H1 (cell line): Measurements from ENCODE around the gene PTPRG. TPM values are rescaled to one million over a fixed set of nuclear protein-coding genes. Genes with fewer than 3 reads are reported as not detected.

Source experiments
- CTCF ChIA-PET: fragments of 300-600 bp; sonication (Branson Sonifier 250); formaldehyde crosslinking; loops from one replicate; lab custom pipeline; 2021; ENCODE audit not compliant: partially characterized antibody; lab: Charles Lee
- POLR2A ChIA-PET: fragments of 300-600 bp; sonication (Branson Sonifier 250); formaldehyde crosslinking; loops from one replicate; lab custom pipeline; 2021; ENCODE audit warnings: inconsistent platforms; ENCODE audit not compliant: partially characterized antibody; lab: Charles Lee
- DNase-seq, 2 experiments: peaks; one replicate each; pipeline versions ENCODE4 v3.0.0 to v3.0.0-alpha.2; 2010 to 2022; ENCODE audit warnings: low spot score in 2 of 2, low read depth in 1 of 2, mixed read lengths in 1 of 2
- FAIRE-seq: peaks from 2 replicates; lab custom pipeline; 2011; peaks lifted over from hg19 to GRCh38; lab: Jason Lieb, UNC
- H2AFZ ChIP-seq: 2 replicates; pipeline ENCODE4 v1.8.1; 2012; ENCODE audit warnings: low read length, inconsistent platforms
- H2AK5ac ChIP-seq: 2 replicates; pipeline ENCODE4 v1.6.1; 2013; ENCODE audit warnings: low read depth, low read length
- H2BK120ac ChIP-seq: replicated peaks from 2 replicates; pipeline ENCODE3; 2013; ENCODE audit warnings: low read depth, low read length, inconsistent platforms
- H2BK12ac ChIP-seq: 2 replicates; pipeline ENCODE4 v1.6.1; 2013; ENCODE audit warnings: low read depth, low read length
- H2BK15ac ChIP-seq: 2 replicates; pipeline ENCODE4 v1.6.1; 2013; ENCODE audit warnings: low read length
- H2BK20ac ChIP-seq: 2 replicates; pipeline ENCODE4 v1.6.1; 2013; ENCODE audit warnings: low read length
- H2BK5ac ChIP-seq: 2 replicates; pipeline ENCODE4 v1.6.1; 2013; ENCODE audit warnings: low read depth, low read length
- H3K14ac ChIP-seq: 2 replicates; pipeline ENCODE4 v1.6.1; 2013; ENCODE audit warnings: inconsistent platforms; ENCODE audit not compliant: insufficient read length
- H3K18ac ChIP-seq: 2 replicates; pipeline ENCODE4 v1.6.1; 2013; ENCODE audit warnings: low read length; ENCODE audit errors: extremely low read depth
- H3K23ac ChIP-seq: 2 replicates; pipeline ENCODE4 v1.6.1; 2013; ENCODE audit warnings: inconsistent platforms; ENCODE audit not compliant: insufficient read length
- H3K23me2 ChIP-seq: 2 replicates; pipeline ENCODE4 v1.6.1; 2013; ENCODE audit warnings: low read depth, low read length
- H3K27ac ChIP-seq: 2 replicates; pipeline ENCODE4 v1.6.1; 2011; ENCODE audit warnings: low read depth, low read length, inconsistent platforms
- H3K27me3 ChIP-seq, 4 experiments: replicated peaks in 1 of 4; 1 replicate in 1 of 4; 2 replicates in 3 of 4; pipeline versions ENCODE4 v1.6.1 to v1.8.1; 2011 to 2013; ENCODE audit warnings: low read length in 3 of 4, mild to moderate bottlenecking in 3 of 4, inconsistent platforms in 2 of 4, mixed read lengths in 2 of 4, moderate library complexity in 1 of 4; ENCODE audit not compliant: control insufficient read depth in 3 of 4, insufficient read depth in 3 of 4; ENCODE audit errors: extremely low read depth in 1 of 4
- H3K36me3 ChIP-seq, 4 experiments: 2 replicates each; pipeline versions ENCODE4 v1.6.1 to v1.8.1; 2011 to 2013; ENCODE audit warnings: mild to moderate bottlenecking in 4 of 4, low read length in 3 of 4, moderate library complexity in 2 of 4, control low read depth in 1 of 4, inconsistent platforms in 1 of 4; ENCODE audit not compliant: insufficient read depth in 4 of 4, control insufficient read depth in 2 of 4
- H3K4ac ChIP-seq: replicated peaks from 2 replicates; pipeline ENCODE3; 2013; ENCODE audit warnings: low read length, low read depth, mixed read lengths, inconsistent platforms; ENCODE audit not compliant: insufficient read length
- H3K4me1 ChIP-seq, 4 experiments: replicated peaks in 1 of 4; 1 replicate in 1 of 4; 2 replicates in 3 of 4; pipeline versions ENCODE4 v1.6.1 to v1.8.1; 2011 to 2013; ENCODE audit warnings: low read length in 3 of 4, inconsistent platforms in 2 of 4, mixed read lengths in 1 of 4; ENCODE audit not compliant: insufficient read depth in 4 of 4, control insufficient read depth in 3 of 4
- H3K4me2 ChIP-seq, 2 experiments: 2 replicates each; pipeline versions ENCODE4 v1.6.1 to v1.8.1; 2011 to 2013; ENCODE audit warnings: low read depth in 2 of 2, low read length in 2 of 2, control low read depth in 1 of 2, inconsistent platforms in 1 of 2, mild to moderate bottlenecking in 1 of 2; ENCODE audit not compliant: insufficient read depth in 1 of 2
- H3K4me3 ChIP-seq, 4 experiments: fragments of 200-600, 300-600 bp in 1 of 4; sonication (generic), shearing (Covaris generic), sonication (Bioruptor Twin) in 1 of 4; 2 replicates each; pipeline versions ENCODE4 v1.5.1 to v1.8.1; 2011 to 2016; ENCODE audit warnings: low read length in 4 of 4, low read depth in 3 of 4, control low read depth in 2 of 4, inconsistent platforms in 2 of 4, mild to moderate bottlenecking in 2 of 4, mixed read lengths in 1 of 4, moderate library complexity in 1 of 4; ENCODE audit not compliant: insufficient read depth in 2 of 4; ENCODE audit errors: extremely low read depth in 1 of 4
- H3K56ac ChIP-seq: replicated peaks from 2 replicates; pipeline ENCODE3; 2013; ENCODE audit warnings: low read depth, mild to moderate bottlenecking, mixed read lengths, low read length, inconsistent platforms; ENCODE audit not compliant: insufficient read length
- H3K79me1 ChIP-seq: 2 replicates; pipeline ENCODE4 v1.6.1; 2013; ENCODE audit warnings: low read depth, low read length, control low read depth
- H3K79me2 ChIP-seq, 2 experiments: 2 replicates each; pipeline versions ENCODE4 v1.6.1 to v1.8.1; 2012 to 2013; ENCODE audit warnings: low read length in 2 of 2, mild to moderate bottlenecking in 2 of 2, inconsistent platforms in 1 of 2; ENCODE audit not compliant: insufficient read depth in 2 of 2, control insufficient read depth in 1 of 2
- H3K9ac ChIP-seq, 4 experiments: replicated peaks in 1 of 4; 1 replicate in 1 of 4; 2 replicates in 3 of 4; pipeline versions ENCODE4 v1.6.1 to v1.8.1; 2011 to 2013; ENCODE audit warnings: low read depth in 3 of 4, low read length in 3 of 4, control low read depth in 2 of 4, mild to moderate bottlenecking in 2 of 4, moderate library complexity in 2 of 4, inconsistent platforms in 1 of 4; ENCODE audit errors: extremely low read depth in 1 of 4
- H3K9me3 ChIP-seq, 2 experiments: 2 replicates each; pipeline versions ENCODE4 v1.6.1 to v1.8.1; 2012 to 2013; ENCODE audit warnings: mild to moderate bottlenecking in 2 of 2, moderate library complexity in 2 of 2, control low read depth in 1 of 2, inconsistent platforms in 1 of 2, low read depth in 1 of 2, low read length in 1 of 2, mixed read lengths in 1 of 2; ENCODE audit not compliant: insufficient read depth in 2 of 2
- H4K20me1 ChIP-seq, 2 experiments: replicated peaks in 1 of 2; 2 replicates each; pipeline versions ENCODE3 to v1.8.1; 2011 to 2013; ENCODE audit warnings: inconsistent platforms in 2 of 2, low read length in 2 of 2, mild to moderate bottlenecking in 1 of 2; ENCODE audit not compliant: insufficient read depth in 2 of 2, control insufficient read depth in 1 of 2
- H4K5ac ChIP-seq: 2 replicates; pipeline ENCODE4 v1.6.1; 2013; ENCODE audit warnings: low read length, low read depth, mixed read lengths, inconsistent platforms; ENCODE audit not compliant: insufficient read length
- H4K8ac ChIP-seq: 2 replicates; pipeline ENCODE4 v1.8.0; 2013; ENCODE audit warnings: mild to moderate bottlenecking, moderate library complexity, low read length, inconsistent platforms; ENCODE audit not compliant: insufficient read depth; ENCODE audit errors: extremely low read depth
- H4K91ac ChIP-seq: replicated peaks from 2 replicates; pipeline ENCODE3; 2013; ENCODE audit warnings: low read length, mixed read lengths, inconsistent platforms; ENCODE audit not compliant: insufficient read length
- BCL11A ChIP-seq, 2 experiments: IDR thresholded peaks; one replicate each; pipeline ENCODE4 v1.6.1; 2011; ENCODE audit warnings: low read depth in 2 of 2, low read length in 2 of 2, mild to moderate bottlenecking in 2 of 2
- CBX8 ChIP-seq: fragments of 300-800, 300-1000 bp; sonication (generic); IDR thresholded peaks from 2 replicates; pipeline ENCODE4 v1.7.1; 2016; ENCODE audit warnings: low read depth, low read length, borderline replicate concordance
- CTCF ChIP-seq, 3 experiments: IDR thresholded peaks; 1 replicate in 2 of 3; 2 replicates in 1 of 3; pipeline versions ENCODE4 v1.5.1 to v1.6.1; 2011; ENCODE audit warnings: low read length in 3 of 3, mild to moderate bottlenecking in 3 of 3, inconsistent platforms in 2 of 3, low read depth in 1 of 3, moderate library complexity in 1 of 3; ENCODE audit not compliant: insufficient read depth in 1 of 3; ENCODE audit errors: control extremely low read depth in 1 of 3
- PHF8 ChIP-seq: fragments of 200-600 bp; sonication (generic); conservative IDR thresholded peaks from 2 replicates; pipeline ENCODE4 v1.7.1; 2012; ENCODE audit warnings: low read depth, mild to moderate bottlenecking, inconsistent platforms, low read length, moderate library complexity
- SIRT6 ChIP-seq: IDR thresholded peaks from one replicate; pipeline ENCODE4 v1.7.1; 2012; ENCODE audit warnings: low read length, inconsistent platforms
- SIX5 ChIP-seq: IDR thresholded peaks from 2 replicates; pipeline ENCODE4 v1.6.1; 2011; ENCODE audit warnings: mild to moderate bottlenecking, low read depth, low read length
- TAF7 ChIP-seq: optimal IDR thresholded peaks from 2 replicates; pipeline ENCODE3; 2011; ENCODE audit warnings: low read depth, mild to moderate bottlenecking, inconsistent platforms, low read length, moderate library complexity, borderline replicate concordance
- WGBS, 2 experiments: shearing (Covaris generic) in 1 of 2; methylation state at CpG; one replicate each; pipeline versions ENCODE4 v1.1.6 to v1.1.7; 2013 to 2015; ENCODE audit warnings: low lambda C conversion rate in 2 of 2, mixed read lengths in 2 of 2, inconsistent platforms in 1 of 2, low coverage in 1 of 2, missing lambda C conversion rate in 1 of 2; ENCODE audit not compliant: insufficient replicate concordance in 2 of 2, insufficient coverage in 1 of 2, insufficient read length in 1 of 2; ENCODE audit errors: extremely low coverage in 1 of 2, missing lambda C conversion rate in 1 of 2; 5-methylcytosine and 5-hydroxymethylcytosine counted together
- polyA plus RNA-seq, 7 experiments: library from polyadenylated mRNA; depleted of rRNA in 3 of 7; stranded (reverse) in 5 of 7; unstranded in 2 of 7; fragments of >200 nt in 5 of 7; fragments of 200-250 nt in 2 of 7; gene quantifications; 1 replicate in 5 of 7; 2 replicates in 1 of 7; 4 replicates in 1 of 7; pipeline versions ENCODE4 v1.2.1 to v1.2.3, GENCODE V29; 2011 to 2013; ENCODE audit warnings: missing spikeins in 2 of 7, mixed read lengths in 2 of 7
- total RNA-seq: library from RNA; stranded (reverse); fragmentation: NEBNext Ultra II Directional; extraction: Animal tissue kit (Norgen Biotek cat#: 25700); gene quantifications from 2 replicates; pipeline ENCODE4 v1.2.1, GENCODE V29; 2021

PTPRG gene
- total and polyA plus RNA-seq, 2 of the 8 experiments (the other 6 are each of a cell fraction or from before 2014, with no cell fraction given), result 23.3 to 96.2 TPM

GRCh38 chr3:61649381-61650170 lies 88.2 kb downstream of the PTPRG start:
- no peak overlapping the region for H2BK20ac ChIP-seq
- H3K9me3 ChIP-seq, result peaks cover 4 to 9% of the 10 kb centered on the region in 2 experiments
- DNase-seq (no peak), FAIRE-seq (no peak)
- H3K23me2 ChIP-seq, result no peaks in the 10 kb centered on the region
- H4K8ac ChIP-seq, result no peak overlapping the region
- no peak overlapping the region for H2BK15ac ChIP-seq
- peaks cover 0 to 10% (median 4%) of the 10 kb centered on the region in 4 experiments; a peak in 3 of 7 replicates for H3K4me1 ChIP-seq
- no peak overlapping the region for H3K18ac ChIP-seq
- no peak overlapping the region for H2BK120ac ChIP-seq
- POLR2A ChIA-PET, result interaction anchor here (1.1 to 1.8 kb wide), 2 partner anchors 14 to 89 kb away, joined by 3 to 5 read pairs; partner anchors contain the start of gene PTPRG
- no peak overlapping the region for H4K5ac ChIP-seq
- H2AFZ ChIP-seq, result no peak overlapping the region
- H2AK5ac ChIP-seq, result no peak overlapping the region
- 74% methylated on average over 5 of the region's 5 CpGs; no CpG with 5 or more reads in 1 of the 2 experiments for WGBS, 2 experiments
- H3K4me2 ChIP-seq, result no peak overlapping the region
- no peak overlapping the region for H4K91ac ChIP-seq
- no peaks in the 10 kb centered on the region for H3K27me3 ChIP-seq
- no peak overlapping the region for H2BK12ac ChIP-seq
- no peak overlapping the region for H3K4me3 ChIP-seq
- H3K23ac ChIP-seq, result no peak overlapping the region
- no peak overlapping the region for H3K14ac ChIP-seq
- CTCF ChIA-PET, result interaction anchor here (2.7 kb wide), 1 partner anchor 18 kb away, joined by 5 read pairs; no protein-coding TSS in a partner anchor
- H3K79me1 ChIP-seq, result peaks cover 11% of the 10 kb centered on the region
- no peak overlapping the region for H3K4ac ChIP-seq
- no peak overlapping the region for H3K56ac ChIP-seq
- H4K20me1 ChIP-seq, result peaks cover 6 to 18% of the 10 kb centered on the region in 2 experiments
- TF ChIP-seq CBX8, result no peak
- TF ChIP-seq SIRT6, result no peak
- TF ChIP-seq TAF7, result no peak
- TF ChIP-seq PHF8, result no peak
- TF ChIP-seq BCL11A (IDR thresholded peaks at IDR 0.05; ENCODE audit: low read depth in 2 of 2, low read length in 2 of 2), result no peak
- TF ChIP-seq SIX5, result no peak
- no peak for TF ChIP-seq CTCF (IDR thresholded peaks at IDR 0.05; ENCODE audit: control extremely low read depth in 1 of 3, insufficient read depth in 1 of 3, low read depth in 1 of 3, low read length in 3 of 3)
- no peak overlapping the region for H3K9ac ChIP-seq
- no peak overlapping the region for H2BK5ac ChIP-seq
- H3K36me3 ChIP-seq, result peaks cover 0 to 5% (median 2%) of the 10 kb centered on the region in 4 experiments; a peak in 3 of 8 replicates
- no peak overlapping the region for H3K27ac ChIP-seq
- H3K79me2 ChIP-seq, result peaks cover 11 to 97% of the 10 kb centered on the region in 2 experiments
